Heart right ventricle (tissue), 16 donors: ENCODE data around the gene LAMC3. TPM values are rescaled to one million over a fixed set of nuclear protein-coding genes. Genes with fewer than 3 reads are reported as not detected.
A peak's percentile ranks its signal among the peaks of the same experiment; 100 is the strongest.

Experiments used
- ATAC-seq, 8 donors: fragments of 200-7000 bp; cut with Tn5 transposase; one replicate each; pipeline ENCODE4 v1.9.1; 2020; ENCODE audit warnings: mild to moderate bottlenecking in 8 of 8, moderate library complexity in 8 of 8, moderate number of reproducible peaks in 1 of 8
- DNase-seq, 2 donors: peaks; one replicate each; pipeline ENCODE4 v3.0.0-alpha.2; 2020
- H3K27ac ChIP-seq, 10 donors: fragments of 200-600 bp; sonication (generic) in 2 of 10; one replicate each; pipeline versions ENCODE4 v1.5.0 to v1.8.0; 2020 to 2022; ENCODE audit warnings: mild to moderate bottlenecking in 3 of 10
- H3K27me3 ChIP-seq, 7 donors: fragments of 200-600 bp; one replicate each; pipeline ENCODE4 v1.8.0; 2021 to 2022; ENCODE audit warnings: mild to moderate bottlenecking in 2 of 7
- H3K36me3 ChIP-seq, 9 donors: fragments of 200-600 bp; sonication (generic) in 1 of 9; one replicate each; pipeline versions ENCODE4 v1.5.0 to v1.8.0; 2020 to 2022; ENCODE audit warnings: mild to moderate bottlenecking in 2 of 9
- H3K4me1 ChIP-seq, 9 donors: fragments of 200-600 bp; sonication (generic) in 1 of 9; one replicate each; pipeline versions ENCODE4 v1.5.0 to v1.8.0; 2020 to 2022; ENCODE audit warnings: mild to moderate bottlenecking in 4 of 9
- H3K4me3 ChIP-seq, 10 donors: fragments of 200-600 bp; sonication (generic) in 2 of 10; one replicate each; pipeline versions ENCODE4 v1.5.0 to v1.8.0; 2020 to 2022; ENCODE audit warnings: mild to moderate bottlenecking in 7 of 10, moderate library complexity in 2 of 10
- H3K9me3 ChIP-seq, 11 donors: fragments of 200-600 bp in 10 of 11; sonication (generic) in 2 of 11; one replicate each; pipeline versions ENCODE4 v1.5.0 to v1.8.0; 2013 to 2022; ENCODE audit warnings: mild to moderate bottlenecking in 2 of 11, control low read depth in 1 of 11, moderate library complexity in 1 of 11
- WGBS, 2 donors: extraction: QIAGEN DNeasy Blood & Tissue Kit; methylation state at CpG; one replicate each; pipeline ENCODE4 v1.1.7; 2013; ENCODE audit warnings: inconsistent platforms in 1 of 2; 5-methylcytosine and 5-hydroxymethylcytosine counted together
- intact Hi-C, 10 donors: fragments of 100-400 bp; cut with DNase I; formaldehyde crosslinking; loops; one replicate each; pipeline versions ENCODE4 v1.11.1 to v1.14.2; 2022
- polyA plus RNA-seq, 2 donors: library from polyadenylated mRNA; stranded (reverse); fragments of 200-250 nt; gene quantifications; one replicate each; pipeline ENCODE4 v1.2.3, GENCODE V29; 2013
- total RNA-seq, 10 donors: library from RNA; stranded (reverse); fragmentation: NEBNext Ultra II Directional in 3 of 10; extraction: Animal tissue kit (Norgen Biotek cat#: 25700) in 3 of 10; gene quantifications; one replicate each; pipeline versions ENCODE4 v1.2.1 to v1.2.4, GENCODE V29; 2021 to 2023
- TF ChIP-seq, protein P1 (sequence below), 9 donors: fragments of 200-600 bp; sonication (generic) in 2 of 9; IDR thresholded peaks; one replicate each; pipeline versions ENCODE4 v1.5.0 to v1.8.0; 2021 to 2022; ENCODE audit warnings: antibody characterized with exemption in 9 of 9, mild to moderate bottlenecking in 5 of 9, moderate library complexity in 1 of 9
- donor health status: Arrhythmogenic right ventricular cardiomyopathy.
- donor health status: ischemic (EF 13 %, LVEDD 7.1; RV severe dilation, severe dysfunction).
- donor health status: healthy with polysubstance abuse.
- donor health status: DM: no; HTN: yes; CAD: no.
- donor health status: DM: no; HTN: no; CAD: no.
- donor health status: ischemic (EF 25% LVEDD 6.9; RV normal size, moderate dysfunction).
- donor health status: ischemic (EF 25% LVEDD 5.7; RV mildly dilated, moderate dysfunction).
- donor health status: healthy.
- donor health status: DM: yes; HTN: yes; CAD: no.
- donor health status: Ischemic cardiomyopathy.
- donor health status: ischemic (EF 35%, LVEDD 5.7; RV mildly dilated, moderate dysfunction).
- donor health status: nonischemic (EF 11% LVEDD 7.7; RV severe dilation, severe dysfunction).
- donor health status: DM: yes; HTN: yes; CAD: no.
- donor health status: PGD.
- donor health status: ischemic (EF 29% LVEDD 5.4; RV normal size, mild dysfunction).
- donor health status: nonischemic (EF 23%, LVEDD 6.1; RV moderate dilation, normal function).

Gene LAMC3
- total and polyA plus RNA-seq, 12 donors, result 0.07 to 5.4 (median 0.30) TPM; not detected in 1

DNA sequence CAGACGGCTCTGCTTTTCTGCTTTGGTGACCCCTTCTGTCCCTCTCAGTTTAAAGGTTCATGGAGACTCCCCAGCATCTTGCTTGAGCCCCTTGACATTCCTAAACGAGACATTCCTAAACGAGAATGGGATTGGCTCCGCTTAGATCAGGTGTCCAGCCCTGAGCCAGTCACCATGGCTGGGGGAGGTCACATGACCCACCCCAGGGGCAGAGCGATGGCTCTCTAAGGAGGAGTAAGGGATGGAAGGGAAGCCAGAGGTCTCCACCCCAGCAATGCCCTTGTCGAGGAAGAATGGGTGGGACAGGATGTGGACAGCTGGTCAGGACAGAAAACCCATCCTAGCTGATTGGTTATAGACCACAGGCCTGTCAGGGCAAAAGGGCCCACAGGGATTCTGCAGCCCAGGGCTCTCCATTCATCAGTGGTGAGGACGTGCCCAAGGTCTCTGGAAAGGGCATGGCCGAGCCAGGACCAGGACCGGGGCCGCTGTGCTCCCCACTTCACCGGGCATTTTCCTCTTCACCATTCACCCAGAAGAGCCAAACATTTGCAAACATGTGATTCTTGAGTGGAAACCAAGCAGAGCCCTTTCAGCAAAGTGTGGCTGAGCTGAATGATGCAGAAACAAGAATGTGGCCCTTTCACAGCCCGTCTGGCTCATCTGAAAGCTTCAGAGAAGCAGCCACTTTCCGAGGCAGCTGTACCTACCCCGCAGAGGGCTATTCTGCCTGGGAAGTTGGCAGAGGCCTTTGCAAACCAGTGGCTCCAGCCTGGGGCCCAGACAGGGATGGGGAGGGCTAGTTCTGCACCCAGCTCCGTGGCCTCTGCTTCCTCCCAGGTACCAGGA, 67.6 kb downstream of the LAMC3 start:
- DNase-seq (no peak), ATAC-seq (no peak)
- H3K36me3 ChIP-seq, result no peaks in the 10 kb centered on the region
- no peak overlapping the region for H3K27ac ChIP-seq
- intact Hi-C loops, result no loop called here
- no peaks in the 10 kb centered on the region for H3K9me3 ChIP-seq
- no peak overlapping the region for H3K4me3 ChIP-seq
- H3K27me3 ChIP-seq, result no peaks in the 10 kb centered on the region
- WGBS, 2 donors, result 79 to 82% methylated on average over 15 of the region's 15 CpGs
- TF ChIP-seq, protein P1, sequence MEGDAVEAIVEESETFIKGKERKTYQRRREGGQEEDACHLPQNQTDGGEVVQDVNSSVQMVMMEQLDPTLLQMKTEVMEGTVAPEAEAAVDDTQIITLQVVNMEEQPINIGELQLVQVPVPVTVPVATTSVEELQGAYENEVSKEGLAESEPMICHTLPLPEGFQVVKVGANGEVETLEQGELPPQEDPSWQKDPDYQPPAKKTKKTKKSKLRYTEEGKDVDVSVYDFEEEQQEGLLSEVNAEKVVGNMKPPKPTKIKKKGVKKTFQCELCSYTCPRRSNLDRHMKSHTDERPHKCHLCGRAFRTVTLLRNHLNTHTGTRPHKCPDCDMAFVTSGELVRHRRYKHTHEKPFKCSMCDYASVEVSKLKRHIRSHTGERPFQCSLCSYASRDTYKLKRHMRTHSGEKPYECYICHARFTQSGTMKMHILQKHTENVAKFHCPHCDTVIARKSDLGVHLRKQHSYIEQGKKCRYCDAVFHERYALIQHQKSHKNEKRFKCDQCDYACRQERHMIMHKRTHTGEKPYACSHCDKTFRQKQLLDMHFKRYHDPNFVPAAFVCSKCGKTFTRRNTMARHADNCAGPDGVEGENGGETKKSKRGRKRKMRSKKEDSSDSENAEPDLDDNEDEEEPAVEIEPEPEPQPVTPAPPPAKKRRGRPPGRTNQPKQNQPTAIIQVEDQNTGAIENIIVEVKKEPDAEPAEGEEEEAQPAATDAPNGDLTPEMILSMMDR (IDR thresholded peaks at IDR 0.05), result no peak
- no peaks in the 10 kb centered on the region for H3K4me1 ChIP-seq

DNA sequence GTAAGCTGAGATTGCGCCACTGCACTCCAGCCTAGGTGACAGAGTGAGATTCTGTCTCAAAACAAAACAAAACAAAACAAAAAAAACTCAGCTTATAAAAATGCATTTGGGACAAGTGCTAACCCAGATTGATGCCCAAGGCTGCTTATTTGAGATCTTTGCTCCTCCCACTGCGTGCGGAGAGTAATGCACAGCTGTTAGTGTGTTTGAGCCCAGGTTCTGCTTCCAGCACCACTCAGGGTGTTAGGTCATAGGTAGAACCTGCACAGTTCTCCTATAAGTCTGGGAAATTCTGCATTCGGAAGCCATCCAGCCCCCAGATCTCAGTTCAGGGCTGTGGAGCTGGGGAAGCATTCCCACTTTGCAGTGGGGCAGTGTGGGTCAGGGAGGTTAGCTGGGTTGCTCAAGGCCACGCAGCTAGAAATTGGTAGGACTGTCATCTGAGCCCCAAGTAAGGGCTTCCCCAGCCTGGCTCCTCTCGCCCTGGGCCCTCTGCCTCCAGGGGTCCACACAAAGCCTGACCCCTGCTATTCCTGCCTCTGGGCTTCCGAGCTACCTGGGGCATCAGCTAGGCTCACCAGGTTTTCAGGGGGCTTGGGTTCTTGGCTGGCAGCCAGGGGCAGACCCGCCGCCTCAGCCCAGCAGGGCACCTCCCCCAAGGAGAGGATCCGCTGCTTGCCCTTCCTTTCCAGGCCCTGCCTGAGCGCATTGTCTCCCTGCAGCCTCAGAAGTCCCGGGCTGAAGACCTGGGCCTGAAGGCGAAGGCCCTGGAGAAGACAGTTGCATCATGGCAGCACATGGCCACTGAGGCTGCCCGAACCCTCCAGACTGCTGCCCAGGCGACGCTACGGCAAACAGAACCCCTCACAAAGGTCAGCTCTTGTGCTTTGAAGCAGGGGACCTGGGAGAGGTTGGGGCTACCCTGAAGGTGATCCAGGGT, 69.7 kb downstream of the LAMC3 start:
- H3K27ac ChIP-seq, result no peak overlapping the region
- H3K36me3 ChIP-seq, result no peaks in the 10 kb centered on the region
- TF ChIP-seq, protein P1 (IDR thresholded peaks at IDR 0.05), result no peak
- DNase-seq, result no peak
- peaks cover 0 to 7% (median 0%) of the 10 kb centered on the region in 9 donors for H3K4me1 ChIP-seq
- H3K9me3 ChIP-seq, result no peaks in the 10 kb centered on the region
- intact Hi-C loops, result no loop called here
- WGBS, 2 donors, result 87 to 90% methylated on average over 17 of the region's 17 CpGs
- ATAC-seq, result peak in 1 of 8 donors; percentile 8
- H3K4me3 ChIP-seq, result no peak overlapping the region
- no peaks in the 10 kb centered on the region for H3K27me3 ChIP-seq

DNA sequence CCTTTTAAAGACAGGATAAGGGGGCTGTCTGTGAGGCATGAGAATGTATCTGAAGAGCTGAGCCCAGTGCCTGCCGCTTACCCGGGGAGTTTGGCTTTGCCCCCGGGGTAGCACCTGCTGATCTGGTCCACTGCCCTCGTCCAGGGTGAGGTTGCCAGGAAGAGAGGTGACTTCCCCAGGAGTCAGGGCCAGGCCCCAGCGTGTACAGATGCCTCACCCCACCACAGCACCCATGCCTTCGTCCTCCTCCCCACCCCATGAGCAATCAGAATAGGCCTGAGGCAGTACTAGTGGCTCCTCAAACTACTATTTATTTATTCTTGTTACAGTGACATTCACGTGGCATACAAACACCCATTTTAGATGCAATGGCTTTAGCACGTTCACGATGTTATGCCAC, 71.6 kb downstream of the LAMC3 start:
- Histone ChIP-seq H3K4me1 (peaks cover 0 to 7% (median 0%) of the 10 kb centered on the region in 9 donors), H3K36me3 (no peaks in the 10 kb centered on the region), H3K27me3 (no peaks in the 10 kb centered on the region), H3K27ac (no peak overlapping the region), H3K9me3 (no peaks in the 10 kb centered on the region), H3K4me3 (no peak overlapping the region)
- no peak for ATAC-seq
- TF ChIP-seq, protein P1 (IDR thresholded peaks at IDR 0.05), result no peak
- 74 to 89% methylated on average over 9 of the region's 9 CpGs for WGBS, 2 donors
- intact Hi-C loops, result no loop called here
- no peak for DNase-seq

DNA sequence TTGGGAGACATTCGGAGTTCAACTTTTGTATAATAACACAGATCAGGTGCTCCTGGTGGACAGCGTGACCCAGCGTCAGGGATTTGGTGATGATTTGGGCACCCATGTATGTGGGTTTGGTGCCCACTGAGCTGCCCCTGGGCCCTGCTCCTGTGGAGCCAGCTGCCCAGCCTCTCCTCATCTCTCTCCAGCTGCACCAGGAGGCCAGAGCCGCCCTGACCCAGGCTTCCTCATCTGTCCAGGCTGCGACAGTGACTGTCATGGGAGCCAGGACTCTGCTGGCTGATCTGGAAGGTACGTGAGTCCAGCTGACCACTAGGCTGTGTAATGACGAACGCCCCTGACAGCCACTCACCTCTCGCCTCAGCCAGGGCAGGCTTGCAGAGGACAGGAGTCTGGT, 72.9 kb downstream of the LAMC3 start:
- Histone ChIP-seq H3K36me3 (no peaks in the 10 kb centered on the region), H3K4me1 (peaks cover 0 to 7% (median 0%) of the 10 kb centered on the region in 9 donors), H3K4me3 (no peak overlapping the region), H3K27me3 (no peaks in the 10 kb centered on the region), H3K9me3 (no peaks in the 10 kb centered on the region), H3K27ac (no peak overlapping the region)
- ATAC-seq (no peak), DNase-seq (no peak)
- TF ChIP-seq, protein P1 (IDR thresholded peaks at IDR 0.05), result no peak
- WGBS, 2 donors, result 90 to 92% methylated on average over 9 of the region's 9 CpGs
- intact Hi-C loops, result loop anchor here in 1 of 10 donors (2.0 kb wide), 1 partner anchor 35 kb away; no protein-coding TSS in a partner anchor
